ENCODE data around the gene ASIP. TPM values are rescaled to one million over a fixed set of nuclear protein-coding genes. Genes with fewer than 3 reads are reported as not detected.
A peak's percentile ranks its signal among the peaks of the same experiment; 100 is the strongest.

ASIP gene
- total and polyA plus RNA-seq, 2 of the 4 experiments (the other 2 are of a cell fraction), result not detected

GRCh38 chr20:34302312-34302722 lies 61.1 kb downstream of the ASIP start:
- Histone ChIP-seq H2AK9ac (replicated peaks; ENCODE audit: low read depth, low read length, poor library complexity) (peak overlapping the region; percentile 91), H2AFZ (replicated peaks; ENCODE audit: low read length, poor library complexity) (peak overlapping the region; percentile 92), H4K91ac (ENCODE audit: insufficient read depth, low read depth, low read length) (peak overlapping the region; percentile 39; the same call in 1 of the 2 replicates), H2BK120ac (ENCODE audit: low read depth, low read length) (no peak overlapping the region), H3K4me3 (ENCODE audit: insufficient read depth, low read depth, low read length) (peak overlapping the region; percentile 76), H3K23ac (ENCODE audit: low read depth, low read length) (peak overlapping the region; percentile 84), H3K56ac (ENCODE audit: extremely low read depth, insufficient read depth, low read length) (peak overlapping the region; percentile 81), H3K4ac (ENCODE audit: low read depth, low read length) (peak overlapping the region; percentile 74), H3K27me3 (ENCODE audit: control insufficient read depth, insufficient read depth, low read length) (no peaks in the 10 kb centered on the region), H3K18ac (ENCODE audit: low read depth, low read length) (no peak overlapping the region; the same call in 1 of the 2 replicates), H4K5ac (ENCODE audit: low read depth, low read length) (peak overlapping the region; percentile 24), H3K9me3 (ENCODE audit: control insufficient read depth, insufficient read depth, low read length) (no peaks in the 10 kb centered on the region), H4K20me1 (ENCODE audit: insufficient read depth, low read length) (peaks cover 4% of the 10 kb centered on the region; the same call in 1 of the 2 replicates), H2BK5ac (ENCODE audit: low read depth, low read length, poor library complexity, severe bottlenecking) (peak overlapping the region; percentile 12), H3K14ac (replicated peaks; ENCODE audit: low read depth, low read length) (peak overlapping the region; percentile 94), H3K79me1 (ENCODE audit: low read depth in 1 of 2, low read length in 2 of 2) (peaks cover 25 to 41% of the 10 kb centered on the region in 2 experiments), H2AK5ac (ENCODE audit: low read depth, low read length) (peak overlapping the region; percentile 89), H3K27ac (ENCODE audit: insufficient read depth, low read length) (peak overlapping the region; percentile 57), H4K8ac (ENCODE audit: low read depth in 2 of 2, low read length in 2 of 2) (peak overlapping the region; percentile 88 to 96), H2BK20ac (ENCODE audit: low read depth, low read length) (no peak overlapping the region), H3K9ac (ENCODE audit: low read depth, low read length) (peak overlapping the region; percentile 75), H3K4me2 (ENCODE audit: low read depth, low read length) (peak overlapping the region; percentile 90), H2BK15ac (ENCODE audit: low read depth, low read length) (no peak overlapping the region), H3K4me1 (ENCODE audit: control insufficient read depth, insufficient read depth, low read length) (peaks cover 9% of the 10 kb centered on the region), H3K36me3 (ENCODE audit: control insufficient read depth, insufficient read depth, low read length) (no peaks in the 10 kb centered on the region; the same call in 1 of the 2 replicates), H3K9me1 (ENCODE audit: insufficient read depth, low read length) (peaks cover 9% of the 10 kb centered on the region)
- ChIA-PET POLR2A (ENCODE audit: unreplicated experiment) (no interaction called here), CTCF (interaction anchor here (1.3 to 2.3 kb wide), 2 partner anchors 11 to 136 kb away, joined by 3 to 13 read pairs; no protein-coding TSS in a partner anchor)
- intact Hi-C loops (cut with micrococcal nuclease) (loop anchor here (2.0 kb wide), 1 partner anchor 112 kb away; no protein-coding TSS in a partner anchor), dilution Hi-C loops (cut with HindIII; ENCODE audit: low sequenced_read_pairs, unreplicated experiment) (no loop called here), in situ Hi-C loops (cut with MboI; ENCODE audit: low sequenced_read_pairs) (loop anchor here (10.0 kb wide), 1 partner anchor 412 kb away; no protein-coding TSS in a partner anchor)
- no TSS peak for BruUV-seq (replicated peaks)
- no peak for TF ChIP-seq FOS (IDR thresholded peaks at IDR 0.05; ENCODE audit: low read depth, low read length)
- TF ChIP-seq NFE2L2 (IDR thresholded peaks at IDR 0.05; ENCODE audit: low read depth, low read length), result no peak
- TF ChIP-seq SMC3 (IDR thresholded peaks at IDR 0.05; ENCODE audit: low read depth, low read length), result no peak
- TF ChIP-seq RCOR1 (IDR thresholded peaks at IDR 0.05; ENCODE audit: insufficient replicate concordance, low read length), result no peak
- TF ChIP-seq, protein P1, sequence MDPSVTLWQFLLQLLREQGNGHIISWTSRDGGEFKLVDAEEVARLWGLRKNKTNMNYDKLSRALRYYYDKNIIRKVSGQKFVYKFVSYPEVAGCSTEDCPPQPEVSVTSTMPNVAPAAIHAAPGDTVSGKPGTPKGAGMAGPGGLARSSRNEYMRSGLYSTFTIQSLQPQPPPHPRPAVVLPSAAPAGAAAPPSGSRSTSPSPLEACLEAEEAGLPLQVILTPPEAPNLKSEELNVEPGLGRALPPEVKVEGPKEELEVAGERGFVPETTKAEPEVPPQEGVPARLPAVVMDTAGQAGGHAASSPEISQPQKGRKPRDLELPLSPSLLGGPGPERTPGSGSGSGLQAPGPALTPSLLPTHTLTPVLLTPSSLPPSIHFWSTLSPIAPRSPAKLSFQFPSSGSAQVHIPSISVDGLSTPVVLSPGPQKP (IDR thresholded peaks at IDR 0.05; ENCODE audit: borderline replicate concordance, low read depth, low read length), result no peak
- TF ChIP-seq CEBPB (IDR thresholded peaks at IDR 0.05; ENCODE audit: low read depth, low read length), result no peak
- no peak for TF ChIP-seq RAD21 (IDR thresholded peaks at IDR 0.05; ENCODE audit: low read length)
- no peak for TF ChIP-seq MAZ (IDR thresholded peaks at IDR 0.05; ENCODE audit: borderline replicate concordance, low read depth, low read length)
- TF ChIP-seq MAFK (IDR thresholded peaks at IDR 0.05; ENCODE audit: low read depth, low read length), result no peak
- TF ChIP-seq BHLHE40 (IDR thresholded peaks at IDR 0.05; ENCODE audit: low read depth, low read length), result no peak
- no peak for TF ChIP-seq POLR2A (IDR thresholded peaks at IDR 0.05; ENCODE audit: low read depth, low read length)
- TF ChIP-seq CHD1 (IDR thresholded peaks at IDR 0.05; ENCODE audit: low read depth, low read length), result no peak
- TF ChIP-seq, protein P2, sequence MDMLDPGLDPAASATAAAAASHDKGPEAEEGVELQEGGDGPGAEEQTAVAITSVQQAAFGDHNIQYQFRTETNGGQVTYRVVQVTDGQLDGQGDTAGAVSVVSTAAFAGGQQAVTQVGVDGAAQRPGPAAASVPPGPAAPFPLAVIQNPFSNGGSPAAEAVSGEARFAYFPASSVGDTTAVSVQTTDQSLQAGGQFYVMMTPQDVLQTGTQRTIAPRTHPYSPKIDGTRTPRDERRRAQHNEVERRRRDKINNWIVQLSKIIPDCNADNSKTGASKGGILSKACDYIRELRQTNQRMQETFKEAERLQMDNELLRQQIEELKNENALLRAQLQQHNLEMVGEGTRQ (IDR thresholded peaks at IDR 0.05; ENCODE audit: low read depth, low read length), result no peak
- TF ChIP-seq, protein P3, sequence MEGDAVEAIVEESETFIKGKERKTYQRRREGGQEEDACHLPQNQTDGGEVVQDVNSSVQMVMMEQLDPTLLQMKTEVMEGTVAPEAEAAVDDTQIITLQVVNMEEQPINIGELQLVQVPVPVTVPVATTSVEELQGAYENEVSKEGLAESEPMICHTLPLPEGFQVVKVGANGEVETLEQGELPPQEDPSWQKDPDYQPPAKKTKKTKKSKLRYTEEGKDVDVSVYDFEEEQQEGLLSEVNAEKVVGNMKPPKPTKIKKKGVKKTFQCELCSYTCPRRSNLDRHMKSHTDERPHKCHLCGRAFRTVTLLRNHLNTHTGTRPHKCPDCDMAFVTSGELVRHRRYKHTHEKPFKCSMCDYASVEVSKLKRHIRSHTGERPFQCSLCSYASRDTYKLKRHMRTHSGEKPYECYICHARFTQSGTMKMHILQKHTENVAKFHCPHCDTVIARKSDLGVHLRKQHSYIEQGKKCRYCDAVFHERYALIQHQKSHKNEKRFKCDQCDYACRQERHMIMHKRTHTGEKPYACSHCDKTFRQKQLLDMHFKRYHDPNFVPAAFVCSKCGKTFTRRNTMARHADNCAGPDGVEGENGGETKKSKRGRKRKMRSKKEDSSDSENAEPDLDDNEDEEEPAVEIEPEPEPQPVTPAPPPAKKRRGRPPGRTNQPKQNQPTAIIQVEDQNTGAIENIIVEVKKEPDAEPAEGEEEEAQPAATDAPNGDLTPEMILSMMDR (conservative IDR thresholded peaks at IDR 0.05; ENCODE audit: low read depth, low read length), result no peak
- TF ChIP-seq MXI1 (IDR thresholded peaks at IDR 0.05; ENCODE audit: borderline replicate concordance, low read depth, low read length), result no peak
- no peak for TF ChIP-seq RFX5 (IDR thresholded peaks at IDR 0.05; ENCODE audit: low read depth, low read length)
- DNase-seq (peak; percentile 47), ATAC-seq (ENCODE audit: low read depth) (no peak)
- WGBS, 2 experiments (ENCODE audit: extremely low coverage in 2 of 2, insufficient read length in 1 of 2), result no CpG with 5 or more reads among the region's 9 CpGs
